ENCODE results near the gene HOXB2.

HOXB2 gene

GRCh38 chr17:48542114-48542656, 2.7 kb downstream of the HOXB2 start (continued):
- TF ChIP-seq KLF10 (tag by site-specific recombination; IDR thresholded peaks at IDR 0.05) (no peak), ZNF660 (tag by site-specific recombination; IDR thresholded peaks at IDR 0.05) (peak; percentile 80; the same call in 1 of the 2 replicates), ZNF404 (tag by site-specific recombination; IDR thresholded peaks at IDR 0.05) (no peak), ZNF561 (tag by site-specific recombination; IDR thresholded peaks at IDR 0.05; ENCODE audit: borderline replicate concordance) (no peak; the same call in 1 of the 2 replicates), ZSCAN5A (tag by site-specific recombination; IDR thresholded peaks at IDR 0.05) (no peak), ZNF510 (tag by site-specific recombination; IDR thresholded peaks at IDR 0.05; ENCODE audit: insufficient replicate concordance) (no peak), ATF2 (tag by site-specific recombination; IDR thresholded peaks at IDR 0.05; ENCODE audit: low read depth) (no peak), WT1 (tag by site-specific recombination; IDR thresholded peaks at IDR 0.05) (no peak), MEIS1 (CRISPR knock-in tag; IDR thresholded peaks at IDR 0.05; ENCODE audit: borderline replicate concordance) (no peak), CTCF (tag by site-specific recombination; IDR thresholded peaks at IDR 0.05) (no peak), ZNF391 (tag by site-specific recombination; IDR thresholded peaks at IDR 0.05; ENCODE audit: borderline replicate concordance, low read depth) (peak; percentile 70; the same call in 1 of the 2 replicates), ZSCAN30 (tag by site-specific recombination; IDR thresholded peaks at IDR 0.05) (no peak), ZNF426 (tag by site-specific recombination; IDR thresholded peaks at IDR 0.05) (no peak), ZNF341 (tag by site-specific recombination; IDR thresholded peaks at IDR 0.05; ENCODE audit: low read depth) (peak; percentile 59; the same call in 1 of the 2 replicates)

GRCh38 chr17:48541577-48542113, 3.3 kb downstream of the HOXB2 start:
- POLR2A ChIA-PET = interaction anchor here (0.6 to 2.8 kb wide), 24 partner anchors 9 to 1175 kb away, joined by 3 to 25 read pairs (median 3); no protein-coding TSS in a partner anchor
- TF ChIP-seq ZFP41 (tag by site-specific recombination; IDR thresholded peaks at IDR 0.05; ENCODE audit: borderline replicate concordance) (no peak), ZNF37A (tag by site-specific recombination; IDR thresholded peaks at IDR 0.05) (no peak), EGR2 (tag by site-specific recombination; IDR thresholded peaks at IDR 0.05; ENCODE audit: low read depth) (no peak), ZNF645 (tag by site-specific recombination; IDR thresholded peaks at IDR 0.05) (no peak), PRDM1 (tag by site-specific recombination; IDR thresholded peaks at IDR 0.05) (no peak), ZNF510 (tag by site-specific recombination; IDR thresholded peaks at IDR 0.05; ENCODE audit: insufficient replicate concordance) (no peak), ZNF146 (tag by site-specific recombination; IDR thresholded peaks at IDR 0.05) (0 out of 2 replicates have a peak, but pooled peaks have one; percentile 6), ZBTB6 (tag by site-specific recombination; IDR thresholded peaks at IDR 0.05) (peak; percentile 2; the same call in 1 of the 2 replicates), ZNF2 (tag by site-specific recombination; IDR thresholded peaks at IDR 0.05) (no peak), ZNF155 (tag by site-specific recombination; IDR thresholded peaks at IDR 0.05) (no peak), ZNF596 (tag by site-specific recombination; IDR thresholded peaks at IDR 0.05) (no peak), ZNF785 (tag by site-specific recombination; IDR thresholded peaks at IDR 0.05) (no peak), ZNF639 (tag by site-specific recombination; IDR thresholded peaks at IDR 0.05) (peak; percentile 34; the same call in 1 of the 2 replicates), ZNF670 (tag by site-specific recombination; IDR thresholded peaks at IDR 0.05; ENCODE audit: low read depth) (no peak), ZNF169 (tag by site-specific recombination; IDR thresholded peaks at IDR 0.05) (no peak), HOXC10 (CRISPR knock-in tag; IDR thresholded peaks at IDR 0.05) (no peak)

More at GRCh38 chr17:48541577-48542113, 3.3 kb downstream of the HOXB2 start:
- H3K9me3 ChIP-seq (ENCODE audit: control insufficient read depth, insufficient read depth, low read depth, low read length) = no peaks in the 10 kb centered on the region
- peak overlapping the region; percentile 100 for H3K27ac ChIP-seq (ENCODE audit: extremely low read depth, low read depth, low read length)
- H3K4me1 ChIP-seq (ENCODE audit: control insufficient read depth, insufficient read depth, low read length) = peaks cover 26% of the 10 kb centered on the region
- CTCF ChIA-PET = interaction anchor here (0.6 to 2.8 kb wide), 10 partner anchors 18 to 327 kb away, joined by 3 to 22 read pairs (median 3); no protein-coding TSS in a partner anchor
- peaks cover 5 to 11% of the 10 kb centered on the region in 2 experiments; a peak in 2 of 3 replicates for H3K36me3 ChIP-seq (ENCODE audit: control insufficient read depth in 2 of 2, insufficient read depth in 1 of 2, low read length in 2 of 2)
- H3K4me3 ChIP-seq (ENCODE audit: low read depth, low read length) = peak overlapping the region; percentile 79
